Measurements from ENCODE around the gene MSI2.
"Not testable (repeated sequence)": the region's sequence is repeated elsewhere in the genome, so short reads cannot be mapped to it uniquely, and the experiment has no call there.

Gene MSI2

DNA sequence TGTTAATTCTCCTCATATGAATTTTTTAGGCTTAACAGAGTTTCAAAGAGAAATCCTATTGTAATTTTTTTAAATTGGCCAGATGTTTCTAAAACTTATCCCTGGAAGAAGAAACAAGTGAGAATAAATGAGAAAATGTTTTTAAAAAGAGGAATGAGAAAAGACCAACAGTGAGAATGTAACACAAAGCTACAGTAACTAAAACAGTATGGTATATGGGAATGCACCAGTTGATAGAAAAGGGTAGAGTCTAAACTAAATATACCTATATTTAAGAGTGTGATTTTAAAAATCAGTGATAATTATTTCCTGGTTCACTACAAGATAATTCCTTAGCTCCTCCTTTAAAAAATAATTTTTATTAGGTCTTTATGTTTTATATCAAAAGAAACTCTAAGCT is 360.9 kb downstream of the MSI2 start:
- Histone ChIP-seq H3K4me3 (ENCODE audit: insufficient read length, low read depth) (no peak overlapping the region), H3K9ac (ENCODE audit: insufficient read length, low read depth) (no peak overlapping the region), H3K9me3 (ENCODE audit: insufficient read depth, low read length) (no peaks in the 10 kb centered on the region), H3K36me3 (ENCODE audit: insufficient read depth, insufficient read length, low read length) (peaks cover 7% of the 10 kb centered on the region), H3K27me3 (ENCODE audit: insufficient read depth, insufficient read length) (no peaks in the 10 kb centered on the region), H3K4me1 (ENCODE audit: insufficient read depth, insufficient read length) (peaks cover under 1% of the 10 kb centered on the region)
- no peak for TF ChIP-seq YY1 (IDR thresholded peaks at IDR 0.05; ENCODE audit: insufficient read depth, insufficient read length)
- no peak for TF ChIP-seq ZNF274 (IDR thresholded peaks at IDR 0.05; ENCODE audit: low read depth, low read length)
- TF ChIP-seq SUZ12 (IDR thresholded peaks at IDR 0.05; ENCODE audit: extremely low read depth, insufficient read depth, insufficient read length): no peak
- no peak for DNase-seq (ENCODE audit: low read depth, low spot score)

DNA sequence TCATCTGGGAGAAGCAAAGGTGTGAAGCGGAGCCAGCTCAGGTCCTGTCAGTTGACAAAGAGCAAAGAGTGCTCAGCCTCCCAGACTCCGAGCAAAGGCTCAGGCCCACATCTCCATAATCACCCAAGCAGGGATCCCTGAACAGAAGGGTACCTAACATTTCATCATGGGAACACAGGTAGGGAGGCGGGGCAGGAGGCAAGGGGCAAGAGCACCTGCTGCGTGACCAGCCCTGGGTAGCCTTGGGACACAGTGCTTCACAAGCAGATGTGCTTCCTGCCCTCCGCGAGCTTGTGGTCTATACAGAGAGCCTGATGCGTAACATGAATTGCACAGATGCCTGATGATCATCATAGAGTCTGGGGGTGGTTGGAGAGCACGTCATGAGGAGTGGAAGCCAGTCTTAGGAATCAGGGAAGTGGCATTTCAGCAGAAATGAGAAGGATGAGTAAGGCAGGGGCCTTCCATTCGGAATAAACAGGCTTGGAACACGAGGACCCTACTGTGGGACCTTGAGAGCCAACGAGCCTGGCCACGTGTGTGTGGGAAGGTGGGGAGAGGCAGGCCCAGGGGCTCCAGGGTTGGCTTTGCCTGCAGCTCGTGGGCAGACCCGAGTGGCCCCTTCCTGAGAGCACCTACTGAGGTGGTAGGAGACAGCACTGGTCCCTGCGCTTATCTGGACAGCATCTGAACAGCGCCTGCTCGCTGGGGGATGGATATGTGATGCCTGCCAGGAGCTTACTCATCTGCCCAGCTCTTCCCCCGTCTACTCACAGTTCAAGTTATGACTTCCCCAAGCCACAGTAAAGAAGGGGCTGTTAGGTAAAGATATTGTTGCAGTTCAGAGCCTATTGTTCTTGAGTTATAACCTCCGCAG is 363.0 kb downstream of the MSI2 start:
- no peak overlapping the region for H3K4me3 ChIP-seq (ENCODE audit: insufficient read length, low read depth)
- H3K36me3 ChIP-seq (ENCODE audit: insufficient read depth, insufficient read length, low read length): peaks cover 7% of the 10 kb centered on the region
- peaks cover 3% of the 10 kb centered on the region for H3K4me1 ChIP-seq (ENCODE audit: insufficient read depth, insufficient read length)
- DNase-seq (ENCODE audit: low read depth, low spot score): no peak
- no peaks in the 10 kb centered on the region for H3K27me3 ChIP-seq (ENCODE audit: insufficient read depth, insufficient read length)
- no peak overlapping the region for H3K9ac ChIP-seq (ENCODE audit: insufficient read length, low read depth)
- TF ChIP-seq SUZ12 (IDR thresholded peaks at IDR 0.05; ENCODE audit: extremely low read depth, insufficient read depth, insufficient read length): no peak
- TF ChIP-seq ZNF274 (IDR thresholded peaks at IDR 0.05; ENCODE audit: low read depth, low read length): no peak
- no peak for TF ChIP-seq YY1 (IDR thresholded peaks at IDR 0.05; ENCODE audit: insufficient read depth, insufficient read length)
- H3K9me3 ChIP-seq (ENCODE audit: insufficient read depth, low read length): no peaks in the 10 kb centered on the region

DNA sequence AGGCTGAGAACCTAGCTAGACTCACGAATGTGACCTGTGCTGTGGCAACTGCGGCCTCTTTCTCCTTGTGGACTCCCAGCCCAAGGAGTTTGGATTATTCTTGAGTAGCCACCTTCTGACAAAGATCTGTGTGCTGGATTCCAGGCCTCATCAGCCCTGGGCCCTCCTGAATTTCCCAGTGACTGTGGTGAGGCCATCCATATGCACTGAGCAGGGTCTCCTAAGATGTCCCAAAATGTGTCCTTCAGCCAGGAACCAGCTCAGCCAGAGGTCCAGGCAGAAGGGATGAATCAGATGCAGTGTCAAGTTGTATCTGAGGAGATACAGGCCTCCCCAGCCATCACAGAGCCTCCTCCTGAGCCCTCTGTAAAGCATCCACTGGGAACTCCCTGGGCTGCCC is 364.3 kb downstream of the MSI2 start:
- Histone ChIP-seq H3K9ac (ENCODE audit: insufficient read length, low read depth) (no peak overlapping the region), H3K9me3 (ENCODE audit: insufficient read depth, low read length) (no peaks in the 10 kb centered on the region), H3K27me3 (ENCODE audit: insufficient read depth, insufficient read length) (no peaks in the 10 kb centered on the region), H3K4me3 (ENCODE audit: insufficient read length, low read depth) (no peak overlapping the region), H3K36me3 (ENCODE audit: insufficient read depth, insufficient read length, low read length) (peaks cover 7% of the 10 kb centered on the region), H3K4me1 (ENCODE audit: insufficient read depth, insufficient read length) (peaks cover 3% of the 10 kb centered on the region)
- no peak for TF ChIP-seq SUZ12 (IDR thresholded peaks at IDR 0.05; ENCODE audit: extremely low read depth, insufficient read depth, insufficient read length)
- TF ChIP-seq YY1 (IDR thresholded peaks at IDR 0.05; ENCODE audit: insufficient read depth, insufficient read length): no peak
- TF ChIP-seq ZNF274 (IDR thresholded peaks at IDR 0.05; ENCODE audit: low read depth, low read length): no peak
- no peak for DNase-seq (ENCODE audit: low read depth, low spot score)

DNA sequence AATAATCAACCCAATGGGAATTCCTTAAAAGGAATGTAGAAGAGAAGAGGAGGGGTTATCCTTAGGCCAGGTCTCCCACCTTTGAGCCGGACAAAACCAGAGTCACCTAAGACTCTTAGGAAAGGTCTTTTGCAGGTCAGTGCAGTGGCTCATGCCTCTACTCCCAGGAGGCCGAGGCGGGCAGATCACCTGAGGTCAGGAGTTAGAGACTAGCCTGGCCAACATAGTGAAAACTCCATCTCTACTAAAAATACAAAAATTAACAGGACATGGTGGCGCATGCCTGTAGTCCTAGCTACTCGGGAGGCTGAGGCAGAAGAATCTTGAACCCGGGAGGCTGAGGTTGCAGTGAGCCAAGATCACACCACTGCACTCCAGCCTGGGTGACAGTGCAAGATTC is 365.5 kb downstream of the MSI2 start:
- not testable (repeated sequence) for H3K9ac ChIP-seq (ENCODE audit: insufficient read length, low read depth); H3K4me1 ChIP-seq (ENCODE audit: insufficient read depth, insufficient read length); H3K36me3 ChIP-seq (ENCODE audit: insufficient read depth, insufficient read length, low read length); H3K4me3 ChIP-seq (ENCODE audit: insufficient read length, low read depth); H3K27me3 ChIP-seq (ENCODE audit: insufficient read depth, insufficient read length); H3K9me3 ChIP-seq (ENCODE audit: insufficient read depth, low read length); DNase-seq (ENCODE audit: low read depth, low spot score)

DNA sequence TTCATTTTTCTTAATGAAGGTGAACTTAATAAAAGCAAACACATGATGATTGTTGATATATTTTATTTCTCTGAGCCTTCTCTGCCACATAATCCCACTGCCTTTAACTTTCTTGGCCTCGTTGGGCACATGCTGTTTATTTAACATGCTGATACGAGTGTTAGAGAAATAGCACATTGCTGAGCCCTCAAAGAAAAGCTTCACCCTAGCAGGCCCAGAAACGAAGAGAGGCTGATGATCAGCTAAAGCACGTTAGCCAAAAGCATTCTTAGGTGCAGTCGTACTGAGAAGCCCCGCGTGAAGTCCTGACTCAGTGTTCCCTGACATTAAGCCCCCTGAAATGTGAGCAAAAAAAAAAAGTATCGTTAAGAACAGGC is 366.0 kb downstream of the MSI2 start:
- Histone ChIP-seq H3K27me3 (ENCODE audit: insufficient read depth, insufficient read length) (no peaks in the 10 kb centered on the region), H3K4me3 (ENCODE audit: insufficient read length, low read depth) (no peak overlapping the region), H3K9me3 (ENCODE audit: insufficient read depth, low read length) (no peaks in the 10 kb centered on the region), H3K36me3 (ENCODE audit: insufficient read depth, insufficient read length, low read length) (peaks cover 5% of the 10 kb centered on the region), H3K4me1 (ENCODE audit: insufficient read depth, insufficient read length) (peaks cover 5% of the 10 kb centered on the region), H3K9ac (ENCODE audit: insufficient read length, low read depth) (no peak overlapping the region)
- DNase-seq (ENCODE audit: low read depth, low spot score): no peak
- no peak for TF ChIP-seq YY1 (IDR thresholded peaks at IDR 0.05; ENCODE audit: insufficient read depth, insufficient read length)
- no peak for TF ChIP-seq ZNF274 (IDR thresholded peaks at IDR 0.05; ENCODE audit: low read depth, low read length)
- no peak for TF ChIP-seq SUZ12 (IDR thresholded peaks at IDR 0.05; ENCODE audit: extremely low read depth, insufficient read depth, insufficient read length)

DNA sequence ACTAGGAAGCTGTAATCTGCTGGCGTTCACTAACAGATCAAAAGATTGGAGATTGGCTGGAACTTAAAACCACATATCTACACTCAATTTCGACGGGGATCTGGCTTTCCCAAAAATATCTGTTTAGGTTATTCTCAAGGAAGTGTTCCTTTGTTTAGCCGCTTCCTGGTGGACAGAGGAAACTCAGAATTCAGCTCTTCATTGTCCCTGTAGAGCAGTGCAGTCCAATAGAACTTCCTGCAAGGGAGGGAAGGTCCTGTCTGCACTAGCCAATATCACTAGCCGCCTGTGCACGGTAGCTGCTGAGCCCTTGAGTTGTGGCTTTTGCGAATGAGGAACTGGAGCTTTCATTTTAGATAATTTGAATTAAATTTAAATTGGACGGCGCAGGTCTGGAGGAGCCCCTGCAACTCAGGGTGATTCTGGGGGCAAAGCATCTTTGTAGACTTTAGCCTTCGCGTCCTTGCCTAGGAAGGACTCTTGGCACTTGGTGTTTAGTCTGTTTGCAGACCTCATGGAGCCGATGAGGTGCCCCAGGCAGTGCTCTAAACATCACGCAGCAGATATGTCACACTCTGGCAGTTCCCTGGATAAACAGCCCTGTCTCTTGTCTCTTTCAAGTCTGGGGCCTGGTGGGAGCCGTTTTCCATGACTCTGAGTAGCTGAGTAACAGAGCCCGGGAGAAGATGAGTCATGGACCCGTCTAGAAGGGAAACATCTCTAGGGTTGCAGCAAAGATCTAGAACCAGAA is 366.5 kb downstream of the MSI2 start:
- peaks cover 5% of the 10 kb centered on the region for H3K4me1 ChIP-seq (ENCODE audit: insufficient read depth, insufficient read length)
- H3K9me3 ChIP-seq (ENCODE audit: insufficient read depth, low read length): no peaks in the 10 kb centered on the region
- H3K4me3 ChIP-seq (ENCODE audit: insufficient read length, low read depth): no peak overlapping the region
- TF ChIP-seq ZNF274 (IDR thresholded peaks at IDR 0.05; ENCODE audit: low read depth, low read length): no peak
- no peak for TF ChIP-seq SUZ12 (IDR thresholded peaks at IDR 0.05; ENCODE audit: extremely low read depth, insufficient read depth, insufficient read length)
- TF ChIP-seq YY1 (IDR thresholded peaks at IDR 0.05; ENCODE audit: insufficient read depth, insufficient read length): no peak
- no peaks in the 10 kb centered on the region for H3K27me3 ChIP-seq (ENCODE audit: insufficient read depth, insufficient read length)
- peaks cover 5% of the 10 kb centered on the region for H3K36me3 ChIP-seq (ENCODE audit: insufficient read depth, insufficient read length, low read length)
- DNase-seq (ENCODE audit: low read depth, low spot score): no peak
- no peak overlapping the region for H3K9ac ChIP-seq (ENCODE audit: insufficient read length, low read depth)

DNA sequence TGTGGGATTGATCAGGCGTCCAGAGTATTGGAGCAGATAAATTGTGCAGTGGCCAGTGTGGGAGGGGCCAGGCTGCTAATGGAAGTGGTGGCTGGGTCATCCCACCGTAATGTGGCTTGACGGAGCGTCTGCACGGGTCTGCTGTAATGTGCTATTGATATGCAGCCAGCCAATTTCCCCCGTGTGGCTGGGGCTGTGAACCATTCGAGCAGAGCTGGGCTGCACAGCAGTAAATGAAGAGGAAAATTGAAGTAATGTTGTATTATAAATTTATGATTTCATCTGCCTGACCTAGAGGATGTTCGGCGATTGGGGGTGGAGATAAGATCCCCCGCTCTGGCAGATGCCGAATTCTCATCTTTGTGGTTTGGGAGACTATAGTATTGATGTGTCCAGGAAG is 367.3 kb downstream of the MSI2 start:
- Histone ChIP-seq H3K9me3 (ENCODE audit: insufficient read depth, low read length) (no peaks in the 10 kb centered on the region), H3K36me3 (ENCODE audit: insufficient read depth, insufficient read length, low read length) (peaks cover 10% of the 10 kb centered on the region), H3K9ac (ENCODE audit: insufficient read length, low read depth) (no peak overlapping the region), H3K4me1 (ENCODE audit: insufficient read depth, insufficient read length) (peaks cover 5% of the 10 kb centered on the region), H3K27me3 (ENCODE audit: insufficient read depth, insufficient read length) (no peaks in the 10 kb centered on the region), H3K4me3 (ENCODE audit: insufficient read length, low read depth) (no peak overlapping the region)
- no peak for DNase-seq (ENCODE audit: low read depth, low spot score)
- TF ChIP-seq ZNF274 (IDR thresholded peaks at IDR 0.05; ENCODE audit: low read depth, low read length): no peak
- no peak for TF ChIP-seq YY1 (IDR thresholded peaks at IDR 0.05; ENCODE audit: insufficient read depth, insufficient read length)
- TF ChIP-seq SUZ12 (IDR thresholded peaks at IDR 0.05; ENCODE audit: extremely low read depth, insufficient read depth, insufficient read length): no peak
